ENCODE results near the gene CFAP54.

- TF ChIP-seq, protein P1, sequence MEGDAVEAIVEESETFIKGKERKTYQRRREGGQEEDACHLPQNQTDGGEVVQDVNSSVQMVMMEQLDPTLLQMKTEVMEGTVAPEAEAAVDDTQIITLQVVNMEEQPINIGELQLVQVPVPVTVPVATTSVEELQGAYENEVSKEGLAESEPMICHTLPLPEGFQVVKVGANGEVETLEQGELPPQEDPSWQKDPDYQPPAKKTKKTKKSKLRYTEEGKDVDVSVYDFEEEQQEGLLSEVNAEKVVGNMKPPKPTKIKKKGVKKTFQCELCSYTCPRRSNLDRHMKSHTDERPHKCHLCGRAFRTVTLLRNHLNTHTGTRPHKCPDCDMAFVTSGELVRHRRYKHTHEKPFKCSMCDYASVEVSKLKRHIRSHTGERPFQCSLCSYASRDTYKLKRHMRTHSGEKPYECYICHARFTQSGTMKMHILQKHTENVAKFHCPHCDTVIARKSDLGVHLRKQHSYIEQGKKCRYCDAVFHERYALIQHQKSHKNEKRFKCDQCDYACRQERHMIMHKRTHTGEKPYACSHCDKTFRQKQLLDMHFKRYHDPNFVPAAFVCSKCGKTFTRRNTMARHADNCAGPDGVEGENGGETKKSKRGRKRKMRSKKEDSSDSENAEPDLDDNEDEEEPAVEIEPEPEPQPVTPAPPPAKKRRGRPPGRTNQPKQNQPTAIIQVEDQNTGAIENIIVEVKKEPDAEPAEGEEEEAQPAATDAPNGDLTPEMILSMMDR (IDR thresholded peaks at IDR 0.05): no peak
- TF ChIP-seq ZNF121 (CRISPR knock-in tag; IDR thresholded peaks at IDR 0.05): no peak
- TF ChIP-seq, protein P2, sequence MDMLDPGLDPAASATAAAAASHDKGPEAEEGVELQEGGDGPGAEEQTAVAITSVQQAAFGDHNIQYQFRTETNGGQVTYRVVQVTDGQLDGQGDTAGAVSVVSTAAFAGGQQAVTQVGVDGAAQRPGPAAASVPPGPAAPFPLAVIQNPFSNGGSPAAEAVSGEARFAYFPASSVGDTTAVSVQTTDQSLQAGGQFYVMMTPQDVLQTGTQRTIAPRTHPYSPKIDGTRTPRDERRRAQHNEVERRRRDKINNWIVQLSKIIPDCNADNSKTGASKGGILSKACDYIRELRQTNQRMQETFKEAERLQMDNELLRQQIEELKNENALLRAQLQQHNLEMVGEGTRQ (CRISPR knock-in tag; IDR thresholded peaks at IDR 0.05): no peak
- TF ChIP-seq CREB1 (CRISPR knock-in tag; IDR thresholded peaks at IDR 0.05): no peak
- TF ChIP-seq ATF6 (CRISPR knock-in tag; IDR thresholded peaks at IDR 0.05): no peak
- TF ChIP-seq IRF1 (CRISPR knock-in tag; IDR thresholded peaks at IDR 0.05): no peak
- no peak for TF ChIP-seq ZNF281 (CRISPR knock-in tag; IDR thresholded peaks at IDR 0.05)
- TF ChIP-seq, protein P3, sequence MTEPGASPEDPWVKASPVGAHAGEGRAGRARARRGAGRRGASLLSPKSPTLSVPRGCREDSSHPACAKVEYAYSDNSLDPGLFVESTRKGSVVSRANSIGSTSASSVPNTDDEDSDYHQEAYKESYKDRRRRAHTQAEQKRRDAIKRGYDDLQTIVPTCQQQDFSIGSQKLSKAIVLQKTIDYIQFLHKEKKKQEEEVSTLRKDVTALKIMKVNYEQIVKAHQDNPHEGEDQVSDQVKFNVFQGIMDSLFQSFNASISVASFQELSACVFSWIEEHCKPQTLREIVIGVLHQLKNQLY (CRISPR knock-in tag; IDR thresholded peaks at IDR 0.05): no peak
- TF ChIP-seq SP1 (CRISPR knock-in tag; conservative IDR thresholded peaks at IDR 0.05): no peak
- TF ChIP-seq FOXJ3 (CRISPR knock-in tag; IDR thresholded peaks at IDR 0.05; ENCODE audit: borderline replicate concordance): no peak
- no peak for TF ChIP-seq GABPB1 (CRISPR knock-in tag; IDR thresholded peaks at IDR 0.05)
Observed at GRCh38 chr12:96501908-96502307, 12.5 kb downstream of the CFAP54 start.
